HT1080 (cell line): ENCODE measurements around the gene TPTE. TPM values are rescaled to one million over a fixed set of nuclear protein-coding genes. Genes with fewer than 3 reads are reported as not detected.
"Not testable (repeated sequence)": the region's sequence is repeated elsewhere in the genome, so short reads cannot be mapped to it uniquely, and the experiment has no call there.

ENCODE experiments used
- DNase-seq: peaks from one replicate; pipeline ENCODE4 v3.0.0-alpha.2; 2015; ENCODE audit warnings: low read depth
- small RNA-seq: library from RNA; depleted of rRNA; stranded (forward); fragments of <200 nt; gene quantifications from one replicate; pipeline ENCODE3, GENCODE V24; 2014
- total RNA-seq: library from RNA; depleted of rRNA; stranded (reverse); fragments of >200 nt; shearing (Covaris generic); gene quantifications from 2 replicates; pipeline ENCODE4 v1.2.3, GENCODE V29; 2014

TPTE gene
- total RNA-seq, 1 experiment from 2014 or later = 1.4 TPM

GRCh38 chr21:10616535-10616934 lies 95.2 kb downstream of the TPTE start:
- DNase-seq = no peak

- DNase-seq = not testable (repeated sequence)
Observed at GRCh38 chr21:10617133-10617752, 95.9 kb downstream of the TPTE start.

GRCh38 chr21:10627316-10627863 lies 106.0 kb downstream of the TPTE start:
- no peak for DNase-seq

GRCh38 chr21:10629239-10629638 lies 107.9 kb downstream of the TPTE start:
- not testable (repeated sequence) for DNase-seq

- not testable (repeated sequence) for DNase-seq
Observed at GRCh38 chr21:10630829-10631228, 109.4 kb downstream of the TPTE start.

- DNase-seq = not testable (repeated sequence)
Observed at GRCh38 chr21:10631316-10631715, 109.9 kb downstream of the TPTE start.

- DNase-seq = not testable (repeated sequence)
Observed at GRCh38 chr21:10638144-10638543, 116.8 kb downstream of the TPTE start.

- DNase-seq = no peak
Observed at GRCh38 chr21:10639123-10639522, 117.7 kb downstream of the TPTE start.

GRCh38 chr21:10639746-10640145 lies 118.4 kb downstream of the TPTE start:
- not testable (repeated sequence) for DNase-seq

- no peak for DNase-seq
Observed at GRCh38 chr21:10640446-10640845, 119.1 kb downstream of the TPTE start.

- no peak for DNase-seq
Observed at GRCh38 chr21:10641107-10641506, 119.7 kb downstream of the TPTE start.

- not testable (repeated sequence) for DNase-seq
Observed at GRCh38 chr21:10645667-10646066, 124.3 kb downstream of the TPTE start.

GRCh38 chr21:10649350-10650149 lies 128.2 kb downstream of the TPTE start:
- not testable (repeated sequence) for DNase-seq

GRCh38 chr21:10650297-10650696 lies 128.9 kb downstream of the TPTE start:
- not testable (repeated sequence) for DNase-seq

Small RNAs within 50 kb of the gene (small RNA-seq; reads per million reads assigned to genes)
- gene CYCSP41 = not detected
